ENCODE measurements around the gene SLC5A5. TPM values are rescaled to one million over a fixed set of nuclear protein-coding genes. Genes with fewer than 3 reads are reported as not detected.

Gene SLC5A5
- total RNA-seq, result 1 to 10 TPM in 3 of 4 donors, under 1 TPM in 1; 0.34 to 4.3 (median 2.6) TPM

- H3K36me3 ChIP-seq, result no peaks in the 10 kb centered on the region
- H3K9me3 ChIP-seq, result no peaks in the 10 kb centered on the region
- peaks cover 4% of the 10 kb centered on the region for H3K27me3 ChIP-seq
- 8 to 17% methylated on average over 11 to 12 of the region's 26 CpGs for WGBS, 2 donors
- intact Hi-C loops (cut with DNase I), result no loop called here
- peak within 1 kb of the TSS in 1 of 3 donors; percentile 10 for H3K4me3 ChIP-seq (replicated peaks in 1 of 3)
- peak within 1 kb of the TSS in 1 of 3 donors; percentile 24 for H3K27ac ChIP-seq
- peaks cover 23 to 24% of the 10 kb centered on the region in 2 donors for H3K4me1 ChIP-seq
- DNase-seq, result no peak
- TF ChIP-seq POLR2A (IDR thresholded peaks at IDR 0.05), result peak in 1 of 2 donors; percentile 14
- TF ChIP-seq, protein P1, sequence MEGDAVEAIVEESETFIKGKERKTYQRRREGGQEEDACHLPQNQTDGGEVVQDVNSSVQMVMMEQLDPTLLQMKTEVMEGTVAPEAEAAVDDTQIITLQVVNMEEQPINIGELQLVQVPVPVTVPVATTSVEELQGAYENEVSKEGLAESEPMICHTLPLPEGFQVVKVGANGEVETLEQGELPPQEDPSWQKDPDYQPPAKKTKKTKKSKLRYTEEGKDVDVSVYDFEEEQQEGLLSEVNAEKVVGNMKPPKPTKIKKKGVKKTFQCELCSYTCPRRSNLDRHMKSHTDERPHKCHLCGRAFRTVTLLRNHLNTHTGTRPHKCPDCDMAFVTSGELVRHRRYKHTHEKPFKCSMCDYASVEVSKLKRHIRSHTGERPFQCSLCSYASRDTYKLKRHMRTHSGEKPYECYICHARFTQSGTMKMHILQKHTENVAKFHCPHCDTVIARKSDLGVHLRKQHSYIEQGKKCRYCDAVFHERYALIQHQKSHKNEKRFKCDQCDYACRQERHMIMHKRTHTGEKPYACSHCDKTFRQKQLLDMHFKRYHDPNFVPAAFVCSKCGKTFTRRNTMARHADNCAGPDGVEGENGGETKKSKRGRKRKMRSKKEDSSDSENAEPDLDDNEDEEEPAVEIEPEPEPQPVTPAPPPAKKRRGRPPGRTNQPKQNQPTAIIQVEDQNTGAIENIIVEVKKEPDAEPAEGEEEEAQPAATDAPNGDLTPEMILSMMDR (IDR thresholded peaks at IDR 0.05), result no peak
Observed at GRCh38 chr19:17871878-17872250, at the start of gene SLC5A5. Gene SLC5A5, plus strand, starts transcription at chr19:17871945. Its CDS starts 375 bp downstream, at chr19:17872320.

DNA sequence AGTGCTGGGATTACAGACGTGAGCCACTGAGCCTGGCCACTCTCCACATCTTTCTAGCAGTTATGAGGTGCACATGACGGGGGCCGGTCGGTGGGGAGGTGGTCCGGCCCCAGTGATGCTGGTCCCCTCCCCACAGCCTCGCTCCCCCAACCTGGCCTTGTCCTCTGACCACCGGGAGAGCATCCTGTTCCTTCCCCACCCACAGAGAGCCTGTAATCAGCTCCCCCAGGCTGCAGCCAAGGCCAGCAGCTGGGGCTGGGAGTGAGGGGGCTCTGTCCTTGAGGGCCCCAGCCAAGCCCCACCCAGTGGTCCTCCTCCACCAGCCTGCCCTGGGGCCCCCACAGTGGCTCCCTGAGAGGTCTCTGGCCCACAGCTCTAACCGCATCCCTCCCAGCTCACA is 47.4 kb upstream of the SLC5A5 start:
- WGBS, 2 donors, result 62 to 68% methylated on average over 8 of the region's 8 CpGs
- no peak for TF ChIP-seq POLR2A (IDR thresholded peaks at IDR 0.05)
- TF ChIP-seq, protein P1 (IDR thresholded peaks at IDR 0.05), result no peak
- H3K4me1 ChIP-seq, result no peaks in the 10 kb centered on the region
- no peak overlapping the region for H3K27ac ChIP-seq
- intact Hi-C loops (cut with DNase I), result no loop called here
- H3K27me3 ChIP-seq, result no peaks in the 10 kb centered on the region
- H3K9me3 ChIP-seq, result no peaks in the 10 kb centered on the region
- no peaks in the 10 kb centered on the region for H3K36me3 ChIP-seq
- H3K4me3 ChIP-seq (replicated peaks in 1 of 3), result no peak overlapping the region
- no peak for DNase-seq

- Histone ChIP-seq H3K27me3 (peaks cover 9% of the 10 kb centered on the region), H3K4me1 (peaks cover 0 to 5% of the 10 kb centered on the region in 2 donors), H3K36me3 (no peaks in the 10 kb centered on the region), H3K27ac (no peak overlapping the region), H3K4me3 (replicated peaks in 1 of 3) (no peak overlapping the region), H3K9me3 (no peaks in the 10 kb centered on the region)
- intact Hi-C loops (cut with DNase I), result no loop called here
- 81 to 88% methylated on average over 12 to 13 of the region's 13 CpGs for WGBS, 2 donors
- TF ChIP-seq, protein P1 (IDR thresholded peaks at IDR 0.05), result no peak
- TF ChIP-seq POLR2A (IDR thresholded peaks at IDR 0.05), result no peak
- no peak for DNase-seq
Observed at GRCh38 chr19:17826508-17827056, 45.2 kb upstream of the SLC5A5 start.

DNA sequence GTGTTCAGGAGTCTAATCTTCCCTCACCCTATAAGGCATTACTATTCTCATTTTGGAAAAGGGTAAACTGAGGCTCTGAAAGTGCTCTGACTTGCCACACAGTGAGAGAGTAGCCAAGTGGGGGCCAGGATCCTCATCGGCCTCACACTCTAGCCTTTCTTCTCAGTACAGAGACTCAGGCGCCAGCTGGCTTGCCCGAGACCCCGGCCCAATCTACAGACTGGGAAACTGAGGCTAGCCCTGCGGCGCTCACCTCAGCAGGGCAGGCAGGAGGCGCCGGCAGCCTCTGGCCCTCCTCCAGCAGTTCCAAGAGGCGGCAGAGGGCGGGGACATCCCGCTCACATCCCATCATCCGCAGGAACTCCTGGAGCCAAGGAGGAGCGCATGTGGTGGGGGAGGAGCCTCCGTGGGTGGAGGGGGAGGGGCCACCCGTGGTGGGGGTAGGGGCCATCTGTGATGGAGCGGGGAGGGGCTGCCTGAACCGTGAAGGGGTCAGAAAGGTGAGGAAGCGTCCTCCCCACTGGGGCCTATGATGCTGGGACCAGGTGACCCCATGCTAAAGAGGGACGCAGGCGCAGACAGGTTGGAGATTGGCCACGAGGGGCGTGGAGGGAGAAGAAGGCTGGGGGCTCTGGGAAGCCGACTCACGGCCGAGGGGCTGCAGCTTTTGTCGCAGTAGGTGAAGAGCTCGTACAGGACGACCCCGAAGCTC is 41.7 kb upstream of the SLC5A5 start:
- Histone ChIP-seq H3K27ac (peak overlapping the region in 1 of 3 donors; percentile 13), H3K27me3 (peaks cover 9% of the 10 kb centered on the region), H3K4me1 (peaks cover 0 to 5% of the 10 kb centered on the region in 2 donors), H3K9me3 (no peaks in the 10 kb centered on the region), H3K4me3 (replicated peaks in 1 of 3) (no peak overlapping the region), H3K36me3 (no peaks in the 10 kb centered on the region)
- WGBS, 2 donors, result 19 to 20% methylated on average over 22 to 28 of the region's 29 CpGs
- no peak for TF ChIP-seq POLR2A (IDR thresholded peaks at IDR 0.05)
- intact Hi-C loops (cut with DNase I), result no loop called here
- DNase-seq, result no peak

- Histone ChIP-seq H3K4me1 (peaks cover 0 to 5% of the 10 kb centered on the region in 2 donors), H3K36me3 (no peaks in the 10 kb centered on the region), H3K27ac (peak overlapping the region in 1 of 3 donors; percentile 13), H3K9me3 (no peaks in the 10 kb centered on the region), H3K4me3 (replicated peaks in 1 of 3) (no peak overlapping the region), H3K27me3 (peaks cover 9% of the 10 kb centered on the region)
- TF ChIP-seq, protein P1 (IDR thresholded peaks at IDR 0.05), result no peak
- TF ChIP-seq POLR2A (IDR thresholded peaks at IDR 0.05), result no peak
- 21 to 39% methylated on average over 13 to 21 of the region's 50 CpGs for WGBS, 2 donors
- no peak for DNase-seq
- intact Hi-C loops (cut with DNase I), result no loop called here
Observed at GRCh38 chr19:17830567-17831418, 41.0 kb upstream of the SLC5A5 start.
